NCI-H345 (cell line): ENCODE measurements around the gene TNFAIP8.

Source experiments
- DNase-seq: peaks from one replicate; lab custom pipeline; 2025; lab: John Stamatoyannopoulos, UW

Gene TNFAIP8

GRCh38 chr5:119347991-119348390 lies 7.8 kb upstream of the TNFAIP8 start:
- DNase-seq: no peak

GRCh38 chr5:119353213-119353612 lies 2.6 kb upstream of the TNFAIP8 start:
- DNase-seq: no peak

- no peak for DNase-seq
Measured at GRCh38 chr5:119353686-119354366, 2.0 kb upstream of the TNFAIP8 start.

GRCh38 chr5:119354537-119355243 lies 1.1 kb upstream of the TNFAIP8 start:
- no peak for DNase-seq

GRCh38 chr5:119355244-119355638 lies 578 bp upstream of the TNFAIP8 start:
- no peak for DNase-seq

GRCh38 chr5:119356612-119357188 lies 881 bp downstream of the TNFAIP8 start:
- no peak for DNase-seq

GRCh38 chr5:119357270-119357669 lies 1.5 kb downstream of the TNFAIP8 start:
- no peak for DNase-seq

- DNase-seq: no peak
Measured at GRCh38 chr5:119357808-119358529, 2.1 kb downstream of the TNFAIP8 start.

GRCh38 chr5:119358530-119358900 lies 2.7 kb downstream of the TNFAIP8 start:
- no peak for DNase-seq

- no peak for DNase-seq
Measured at GRCh38 chr5:119358901-119359603, 3.2 kb downstream of the TNFAIP8 start.

GRCh38 chr5:119359737-119360413 lies 4.1 kb downstream of the TNFAIP8 start:
- DNase-seq: no peak

- no peak for DNase-seq
Measured at GRCh38 chr5:119360905-119361593, 5.2 kb downstream of the TNFAIP8 start.

- DNase-seq: no peak
Measured at GRCh38 chr5:119361594-119362125, 5.8 kb downstream of the TNFAIP8 start.

- DNase-seq: no peak
Measured at GRCh38 chr5:119362714-119363113, 6.9 kb downstream of the TNFAIP8 start.

- DNase-seq: no peak
Measured at GRCh38 chr5:119363271-119363670, 7.5 kb downstream of the TNFAIP8 start.

GRCh38 chr5:119363936-119364335 lies 8.1 kb downstream of the TNFAIP8 start:
- DNase-seq: no peak

- no peak for DNase-seq
Measured at GRCh38 chr5:119365847-119366539, 10.2 kb downstream of the TNFAIP8 start.

- no peak for DNase-seq
Measured at GRCh38 chr5:119366540-119366881, 10.7 kb downstream of the TNFAIP8 start.

GRCh38 chr5:119367502-119368237 lies 11.9 kb downstream of the TNFAIP8 start:
- no peak for DNase-seq
